ENCODE data around the gene CD48. TPM values are rescaled to one million over a fixed set of nuclear protein-coding genes. Genes with fewer than 3 reads are reported as not detected.

CD48 gene
- polyA plus RNA-seq, 1 of the 3 experiments (the other 2 are of a cell fraction) = not detected

- Histone ChIP-seq H4K20me1 (ENCODE audit: insufficient read depth) (no peaks in the 10 kb centered on the region), H3K36me3 (replicated peaks in 1 of 2; ENCODE audit: control insufficient read depth in 1 of 2, insufficient read depth in 2 of 2, low read length in 1 of 2) (no peaks in the 10 kb centered on the region), H3K9ac (no peak overlapping the region), H3K9me3 (no peaks in the 10 kb centered on the region), H3F3A (replicated peaks; ENCODE audit: insufficient read depth) (no peaks in the 10 kb centered on the region), H3K9me2 (no peaks in the 10 kb centered on the region), H3K79me2 (ENCODE audit: insufficient read depth) (no peaks in the 10 kb centered on the region), H2AFZ (ENCODE audit: low read depth) (no peak overlapping the region), H3K27ac (ENCODE audit: low read depth in 2 of 2, low read length in 1 of 2) (no peak overlapping the region), H3K4me1 (ENCODE audit: control insufficient read depth in 1 of 2, insufficient read depth in 2 of 2, low read depth in 1 of 2, low read length in 1 of 2) (no peaks in the 10 kb centered on the region), H3K4me3 (ENCODE audit: low read depth in 2 of 2, low read length in 1 of 2) (no peak overlapping the region), H3K27me3 (ENCODE audit: insufficient read depth) (peaks cover 15% of the 10 kb centered on the region; the same call in 1 of the 2 replicates), H3K4me2 (no peak overlapping the region)
- 0% methylated on average over 2 of the region's 2 CpGs for WGBS (ENCODE audit: low lambda C conversion rate)
- POLR2A ChIA-PET = no interaction called here
- TF ChIP-seq SMC3 (IDR thresholded peaks at IDR 0.05; ENCODE audit: low read depth, low read length) = no peak
- no peak for TF ChIP-seq MEF2A (IDR thresholded peaks at IDR 0.05; ENCODE audit: borderline replicate concordance, low read depth)
- no peak for TF ChIP-seq GABPA (IDR thresholded peaks at IDR 0.05; ENCODE audit: low read depth)
- no peak for TF ChIP-seq NRF1 (IDR thresholded peaks at IDR 0.05; ENCODE audit: low read depth, low read length)
- TF ChIP-seq REST (IDR thresholded peaks at IDR 0.05; ENCODE audit: low read depth, low read length) = no peak
- TF ChIP-seq CTCF (IDR thresholded peaks at IDR 0.05) = no peak
- no peak for DNase-seq
- CTCF ChIA-PET = interaction anchor here (0.9 kb wide), 1 partner anchor 43 kb away, joined by 3 read pairs; no protein-coding TSS in a partner anchor
Measured at GRCh38 chr1:160755461-160755860, 43.8 kb upstream of the CD48 start.

DNA sequence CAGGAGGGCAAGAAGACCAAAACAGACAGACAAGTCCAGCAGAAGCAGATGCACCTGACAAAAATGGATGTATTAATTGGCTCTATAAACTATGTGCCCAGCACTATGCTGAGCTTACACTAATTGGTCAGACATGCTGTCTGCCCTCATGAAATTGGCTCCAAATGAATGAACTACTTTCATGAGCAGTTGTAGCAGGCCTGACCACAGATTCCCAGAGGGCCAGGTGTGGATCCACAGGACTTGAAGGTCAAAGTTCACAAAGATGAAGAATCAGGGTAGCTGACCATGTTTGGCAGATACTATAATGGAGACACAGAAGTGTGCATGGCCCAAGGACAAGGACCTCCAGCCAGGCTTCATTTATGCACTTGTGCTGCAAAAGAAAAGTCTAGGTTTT is 42.0 kb upstream of the CD48 start:
- H3K27ac ChIP-seq (ENCODE audit: low read depth in 2 of 2, low read length in 1 of 2) = no peak overlapping the region
- no peaks in the 10 kb centered on the region for H3K79me2 ChIP-seq (ENCODE audit: insufficient read depth)
- H3K9ac ChIP-seq = no peak overlapping the region
- H3K9me2 ChIP-seq = no peaks in the 10 kb centered on the region
- no peaks in the 10 kb centered on the region for H3K4me1 ChIP-seq (ENCODE audit: control insufficient read depth in 1 of 2, insufficient read depth in 2 of 2, low read depth in 1 of 2, low read length in 1 of 2)
- TF ChIP-seq MEF2A (IDR thresholded peaks at IDR 0.05; ENCODE audit: borderline replicate concordance, low read depth) (no peak), RXRA (IDR thresholded peaks at IDR 0.05; ENCODE audit: borderline replicate concordance, low read depth) (no peak)
- no peaks in the 10 kb centered on the region for H4K20me1 ChIP-seq (ENCODE audit: insufficient read depth)
- H2AFZ ChIP-seq (ENCODE audit: low read depth) = no peak overlapping the region
- H3K36me3 ChIP-seq (replicated peaks in 1 of 2; ENCODE audit: control insufficient read depth in 1 of 2, insufficient read depth in 2 of 2, low read length in 1 of 2) = no peaks in the 10 kb centered on the region
- H3K27me3 ChIP-seq (ENCODE audit: insufficient read depth) = peaks cover 15% of the 10 kb centered on the region; the same call in 1 of the 2 replicates
- ChIA-PET POLR2A (no interaction called here), CTCF (no interaction called here)
- H3K4me2 ChIP-seq = no peak overlapping the region
- H3F3A ChIP-seq (replicated peaks; ENCODE audit: insufficient read depth) = no peaks in the 10 kb centered on the region
- H3K9me3 ChIP-seq = no peaks in the 10 kb centered on the region
- DNase-seq = no peak
- no peak overlapping the region for H3K4me3 ChIP-seq (ENCODE audit: low read depth in 2 of 2, low read length in 1 of 2)
